ENCODE data around the gene H2AZ1. TPM values are rescaled to one million over a fixed set of nuclear protein-coding genes. Genes with fewer than 3 reads are reported as not detected.

Gene H2AZ1
- 177 TPM for total RNA-seq

DNA sequence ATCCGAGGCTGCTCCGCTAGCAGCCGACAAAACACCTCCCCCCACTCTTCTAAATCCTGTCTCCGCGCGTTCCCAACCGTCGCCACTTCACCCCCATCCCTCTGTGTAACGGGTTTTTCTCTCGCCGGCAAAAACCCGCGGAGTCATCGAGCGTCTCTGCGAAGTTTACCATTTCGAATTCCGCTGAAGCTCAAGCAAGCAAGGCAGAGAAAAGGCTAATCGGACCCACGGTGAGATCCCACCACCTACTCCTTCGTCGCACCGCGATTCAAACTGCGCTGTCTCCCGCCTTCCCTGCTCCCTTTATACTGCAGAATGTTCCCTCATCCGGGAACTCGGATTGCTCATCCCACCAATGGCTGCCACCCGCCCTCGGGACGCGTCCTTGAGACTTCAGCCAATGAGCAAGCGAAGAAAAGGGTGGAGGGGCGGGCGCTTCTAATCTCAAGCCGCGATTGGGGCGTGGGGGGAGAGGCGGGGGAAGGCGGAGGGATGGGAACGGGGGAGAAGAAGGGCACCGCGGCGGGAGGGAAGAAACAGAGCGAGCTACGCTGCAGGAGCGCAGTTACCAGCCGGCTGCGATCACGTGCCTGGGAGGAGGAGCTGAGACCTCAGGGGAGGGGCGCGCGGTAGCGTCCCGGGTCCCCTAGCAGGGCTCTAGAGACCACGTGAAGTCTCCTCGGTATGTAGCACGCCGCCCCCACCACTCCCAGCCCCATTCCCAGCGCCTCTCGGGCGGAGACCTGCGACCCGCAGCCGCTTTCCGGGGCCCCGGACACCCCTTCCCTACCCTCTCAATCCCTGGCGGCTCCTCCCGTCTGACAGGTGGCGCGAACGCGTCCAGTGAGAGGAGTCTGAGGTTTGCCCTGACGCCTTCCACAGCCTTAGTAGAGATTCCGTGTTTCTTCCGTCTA is at the start of gene H2AZ1:
Gene H2AZ1 (minus strand): TSS at position 277 of the 914 bp plus-strand sequence. CDS start 105 bp downstream, at position 172.
- intact Hi-C loops (cut with DNase I): loop anchor here (2.0 to 5.0 kb wide), 2 partner anchors 58 to 387 kb away; partner anchors contain the start of gene LAMTOR3
- TF ChIP-seq POLR2A (IDR thresholded peaks at IDR 0.05) (peak in 1 of 2 donors; percentile 94), POLR2AphosphoS5 (IDR thresholded peaks at IDR 0.05; ENCODE audit: insufficient read depth in 1 of 2, low read depth in 1 of 2) (peak; percentile 86 to 97)
- TF ChIP-seq, protein P1, sequence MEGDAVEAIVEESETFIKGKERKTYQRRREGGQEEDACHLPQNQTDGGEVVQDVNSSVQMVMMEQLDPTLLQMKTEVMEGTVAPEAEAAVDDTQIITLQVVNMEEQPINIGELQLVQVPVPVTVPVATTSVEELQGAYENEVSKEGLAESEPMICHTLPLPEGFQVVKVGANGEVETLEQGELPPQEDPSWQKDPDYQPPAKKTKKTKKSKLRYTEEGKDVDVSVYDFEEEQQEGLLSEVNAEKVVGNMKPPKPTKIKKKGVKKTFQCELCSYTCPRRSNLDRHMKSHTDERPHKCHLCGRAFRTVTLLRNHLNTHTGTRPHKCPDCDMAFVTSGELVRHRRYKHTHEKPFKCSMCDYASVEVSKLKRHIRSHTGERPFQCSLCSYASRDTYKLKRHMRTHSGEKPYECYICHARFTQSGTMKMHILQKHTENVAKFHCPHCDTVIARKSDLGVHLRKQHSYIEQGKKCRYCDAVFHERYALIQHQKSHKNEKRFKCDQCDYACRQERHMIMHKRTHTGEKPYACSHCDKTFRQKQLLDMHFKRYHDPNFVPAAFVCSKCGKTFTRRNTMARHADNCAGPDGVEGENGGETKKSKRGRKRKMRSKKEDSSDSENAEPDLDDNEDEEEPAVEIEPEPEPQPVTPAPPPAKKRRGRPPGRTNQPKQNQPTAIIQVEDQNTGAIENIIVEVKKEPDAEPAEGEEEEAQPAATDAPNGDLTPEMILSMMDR (IDR thresholded peaks at IDR 0.05): no peak
- Histone ChIP-seq H3K4me3 (peak within 1 kb of the TSS; percentile 89 to 97), H3K9me3 (no peaks in the 10 kb centered on the region), H3K27me3 (no peaks in the 10 kb centered on the region), H3K27ac (peak within 1 kb of the TSS; percentile 95), H3K4me1 (peaks cover 38% of the 10 kb centered on the region), H3K36me3 (peaks cover 0 to 6% of the 10 kb centered on the region in 2 donors)
- peak in 1 of 2 donors; percentile 100 for DNase-seq (ENCODE audit: extremely low spot score in 2 of 2)

DNA sequence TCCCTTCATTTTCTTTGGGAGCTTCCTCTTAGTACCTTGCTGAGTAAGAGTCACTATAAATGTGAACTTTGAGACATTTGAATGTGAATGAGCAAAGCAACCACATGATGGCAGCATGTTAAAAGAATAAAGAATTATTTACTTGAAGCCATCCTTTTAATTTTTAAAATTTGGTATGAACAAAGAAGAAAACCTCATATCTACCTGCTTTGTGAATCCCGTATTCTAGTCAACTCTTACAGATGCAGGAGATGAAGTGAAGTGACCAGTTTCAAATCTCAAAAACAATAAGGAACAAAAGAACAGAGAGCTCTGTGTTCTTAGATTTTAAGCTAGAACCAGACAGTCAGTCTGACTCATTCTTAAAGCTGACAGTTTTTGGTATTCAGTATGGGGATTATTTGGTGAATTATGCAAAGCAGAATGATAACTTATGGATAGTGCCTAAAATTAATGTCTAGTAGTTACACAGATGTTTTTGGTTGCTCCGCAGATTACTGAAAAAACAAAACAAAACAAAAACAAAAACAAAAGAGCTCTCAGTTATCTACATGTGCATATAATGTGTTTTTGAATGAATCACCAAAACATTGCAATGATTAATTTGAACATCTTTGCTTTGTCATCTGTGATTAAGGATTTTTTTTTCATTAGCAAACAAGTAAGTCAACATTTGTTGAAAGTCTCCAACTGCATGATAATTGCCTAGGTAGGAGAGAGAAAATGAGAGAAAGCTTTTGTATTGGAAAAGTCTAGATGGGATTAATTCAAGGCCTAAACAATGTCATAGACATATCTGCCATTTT is 48.2 kb upstream of the H2AZ1 start:
- Histone ChIP-seq H3K27me3 (no peaks in the 10 kb centered on the region), H3K4me1 (no peaks in the 10 kb centered on the region), H3K36me3 (no peaks in the 10 kb centered on the region), H3K27ac (peak overlapping the region; percentile 11), H3K4me3 (no peak overlapping the region), H3K9me3 (no peaks in the 10 kb centered on the region)
- TF ChIP-seq, protein P1 (IDR thresholded peaks at IDR 0.05): no peak
- TF ChIP-seq POLR2A (IDR thresholded peaks at IDR 0.05): no peak
- TF ChIP-seq POLR2AphosphoS5 (IDR thresholded peaks at IDR 0.05; ENCODE audit: insufficient read depth in 1 of 2, low read depth in 1 of 2): no peak
- DNase-seq (ENCODE audit: extremely low spot score in 2 of 2): no peak
- intact Hi-C loops (cut with DNase I): no loop called here

DNA sequence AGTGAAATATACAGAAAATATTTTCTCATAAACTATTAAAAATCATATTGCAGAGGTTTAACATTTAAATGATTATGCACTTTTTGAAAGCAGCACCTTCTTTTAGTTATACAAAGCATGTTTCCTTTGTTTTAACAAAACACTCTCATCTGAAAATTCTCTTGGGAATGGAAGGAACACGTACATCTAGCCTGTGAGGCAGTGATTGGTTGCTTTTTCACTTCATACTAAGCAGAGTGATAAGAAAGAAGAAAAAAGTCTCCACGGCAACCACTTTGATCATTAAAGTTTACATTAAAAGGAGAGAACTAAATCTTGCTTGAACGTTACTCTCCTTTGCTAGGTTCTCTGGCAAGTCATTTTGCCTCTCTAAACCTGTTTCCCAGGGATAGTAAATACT is 41.7 kb upstream of the H2AZ1 start:
- Histone ChIP-seq H3K4me1 (no peaks in the 10 kb centered on the region), H3K27ac (no peak overlapping the region), H3K27me3 (no peaks in the 10 kb centered on the region), H3K9me3 (no peaks in the 10 kb centered on the region), H3K36me3 (no peaks in the 10 kb centered on the region), H3K4me3 (no peak overlapping the region)
- TF ChIP-seq POLR2A (IDR thresholded peaks at IDR 0.05) (no peak), POLR2AphosphoS5 (IDR thresholded peaks at IDR 0.05; ENCODE audit: insufficient read depth in 1 of 2, low read depth in 1 of 2) (no peak)
- TF ChIP-seq, protein P1 (IDR thresholded peaks at IDR 0.05): no peak
- DNase-seq (ENCODE audit: extremely low spot score in 2 of 2): no peak
- intact Hi-C loops (cut with DNase I): no loop called here

DNA sequence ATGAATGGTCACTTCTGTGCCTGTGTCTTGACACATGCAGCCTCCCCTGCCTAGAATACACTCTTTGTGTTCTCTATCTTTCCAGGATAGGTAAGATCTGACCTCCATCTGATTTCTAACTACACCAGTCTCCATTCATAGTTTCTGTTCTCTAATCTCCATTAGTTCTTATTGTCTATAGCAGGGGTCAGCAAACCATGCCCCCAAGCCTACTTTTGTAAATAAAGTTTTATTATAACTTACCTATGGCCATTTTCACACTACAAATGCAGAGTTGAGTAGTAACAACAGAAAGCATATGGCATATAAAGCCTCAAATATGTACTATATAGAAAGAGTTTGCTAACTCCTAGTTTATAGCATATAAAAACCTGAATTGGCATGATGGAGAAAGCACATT is 37.6 kb upstream of the H2AZ1 start:
- intact Hi-C loops (cut with DNase I): no loop called here
- TF ChIP-seq POLR2AphosphoS5 (IDR thresholded peaks at IDR 0.05; ENCODE audit: insufficient read depth in 1 of 2, low read depth in 1 of 2): no peak
- TF ChIP-seq POLR2A (IDR thresholded peaks at IDR 0.05): no peak
- TF ChIP-seq, protein P1 (IDR thresholded peaks at IDR 0.05): no peak
- no peaks in the 10 kb centered on the region for H3K4me1 ChIP-seq
- H3K27me3 ChIP-seq: no peaks in the 10 kb centered on the region
- no peak overlapping the region for H3K4me3 ChIP-seq
- no peaks in the 10 kb centered on the region for H3K36me3 ChIP-seq
- H3K27ac ChIP-seq: no peak overlapping the region
- H3K9me3 ChIP-seq: no peaks in the 10 kb centered on the region
- DNase-seq (ENCODE audit: extremely low spot score in 2 of 2): no peak
